AG09319 (cell line): ENCODE measurements around the gene TMEM236.

Source experiments
- DNase-seq: peaks from one replicate; pipeline ENCODE4 v3.0.0-alpha.2; 2010; ENCODE audit warnings: low read depth; ENCODE audit errors: extremely low read depth
- TF ChIP-seq, protein P1 (sequence below): IDR thresholded peaks from 2 replicates; pipeline ENCODE4 v1.5.1; 2011; ENCODE audit warnings: low read depth, mild to moderate bottlenecking, inconsistent platforms, low read length, moderate library complexity

Gene TMEM236

DNA sequence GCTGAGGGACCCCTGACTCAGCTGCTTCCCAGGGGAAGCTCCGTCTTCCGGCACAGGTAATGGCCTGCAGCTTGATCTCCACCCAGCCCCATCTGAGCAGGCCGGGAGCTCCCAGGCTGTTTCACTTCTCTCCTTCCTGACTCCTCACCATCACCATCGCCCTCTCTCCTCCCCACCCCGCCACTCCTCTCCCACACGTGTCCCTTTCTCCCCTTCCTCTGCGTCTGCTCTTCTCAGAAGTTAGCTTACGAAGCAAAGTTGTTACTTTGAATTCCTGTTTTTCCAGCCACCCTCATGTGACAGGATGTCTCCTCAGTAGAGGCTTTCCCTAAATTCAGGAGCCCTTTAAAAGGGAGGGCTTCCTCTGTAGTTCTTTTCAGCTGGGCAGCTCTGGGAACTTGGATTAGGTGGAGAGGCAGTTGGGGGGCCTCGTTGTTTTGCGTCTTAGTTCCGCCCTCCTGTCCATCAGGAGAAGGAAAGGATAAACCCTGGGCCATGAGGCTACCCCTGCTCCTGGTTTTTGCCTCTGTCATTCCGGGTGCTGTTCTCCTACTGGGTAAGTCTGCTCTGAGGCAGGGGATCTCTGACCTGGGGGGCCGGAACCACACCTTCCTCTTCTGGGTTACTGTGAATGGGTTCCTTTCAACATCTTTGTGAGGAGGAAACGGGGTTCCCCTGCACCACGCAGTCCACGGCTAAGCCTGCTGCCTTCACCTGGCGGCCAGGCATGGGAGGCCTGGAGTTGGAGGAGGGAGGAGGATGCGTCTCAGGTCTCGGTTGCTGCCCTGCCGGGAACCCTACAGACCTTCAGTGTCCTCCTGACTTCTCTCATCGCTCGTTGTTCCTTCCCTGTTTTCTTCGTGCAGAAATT, 57.2 kb downstream of the TMEM236 start, which contains the start of gene MRC1:
MRC1 (plus strand) TSS at position 378 of the 871 bp plus-strand sequence; CDS start at position 496, 118 bp downstream.
- no peak for DNase-seq
- TF ChIP-seq, protein P1, sequence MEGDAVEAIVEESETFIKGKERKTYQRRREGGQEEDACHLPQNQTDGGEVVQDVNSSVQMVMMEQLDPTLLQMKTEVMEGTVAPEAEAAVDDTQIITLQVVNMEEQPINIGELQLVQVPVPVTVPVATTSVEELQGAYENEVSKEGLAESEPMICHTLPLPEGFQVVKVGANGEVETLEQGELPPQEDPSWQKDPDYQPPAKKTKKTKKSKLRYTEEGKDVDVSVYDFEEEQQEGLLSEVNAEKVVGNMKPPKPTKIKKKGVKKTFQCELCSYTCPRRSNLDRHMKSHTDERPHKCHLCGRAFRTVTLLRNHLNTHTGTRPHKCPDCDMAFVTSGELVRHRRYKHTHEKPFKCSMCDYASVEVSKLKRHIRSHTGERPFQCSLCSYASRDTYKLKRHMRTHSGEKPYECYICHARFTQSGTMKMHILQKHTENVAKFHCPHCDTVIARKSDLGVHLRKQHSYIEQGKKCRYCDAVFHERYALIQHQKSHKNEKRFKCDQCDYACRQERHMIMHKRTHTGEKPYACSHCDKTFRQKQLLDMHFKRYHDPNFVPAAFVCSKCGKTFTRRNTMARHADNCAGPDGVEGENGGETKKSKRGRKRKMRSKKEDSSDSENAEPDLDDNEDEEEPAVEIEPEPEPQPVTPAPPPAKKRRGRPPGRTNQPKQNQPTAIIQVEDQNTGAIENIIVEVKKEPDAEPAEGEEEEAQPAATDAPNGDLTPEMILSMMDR = no peak

DNA sequence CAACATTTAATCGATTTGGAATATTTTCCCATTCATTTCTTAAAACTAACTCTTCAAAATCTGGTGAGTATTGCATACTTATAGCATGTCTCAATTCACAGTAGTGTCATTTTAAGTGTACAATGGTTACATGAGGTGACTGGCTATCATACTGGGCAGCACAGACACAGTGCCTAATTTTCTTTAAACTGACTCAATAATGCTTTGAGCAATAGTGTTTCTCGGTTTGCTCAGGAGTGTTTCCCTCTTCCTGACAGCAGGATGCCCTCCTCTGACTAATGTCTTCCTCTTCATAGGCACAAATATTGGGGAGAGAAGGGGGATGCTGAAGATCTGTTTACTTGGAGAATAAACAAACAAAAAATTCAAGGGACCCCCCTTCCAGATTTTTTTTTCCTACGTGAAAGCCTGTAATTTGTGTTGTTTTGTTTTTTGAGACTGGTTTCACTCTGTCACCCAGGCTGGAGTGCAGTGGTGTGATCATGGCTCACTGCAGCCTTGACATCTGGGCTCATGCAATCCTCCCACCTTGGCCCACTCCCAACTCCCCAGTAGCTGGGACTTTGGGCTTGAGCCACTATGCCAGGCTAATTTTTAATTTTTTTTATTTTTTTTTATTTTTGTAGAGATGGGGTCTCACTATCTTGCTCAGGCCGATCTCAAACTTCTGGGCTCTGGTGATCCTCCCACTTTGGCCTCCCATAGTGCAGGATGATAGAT, 59.3 kb downstream of the TMEM236 start:
- no peak for DNase-seq
- TF ChIP-seq, protein P1 = no peak

DNA sequence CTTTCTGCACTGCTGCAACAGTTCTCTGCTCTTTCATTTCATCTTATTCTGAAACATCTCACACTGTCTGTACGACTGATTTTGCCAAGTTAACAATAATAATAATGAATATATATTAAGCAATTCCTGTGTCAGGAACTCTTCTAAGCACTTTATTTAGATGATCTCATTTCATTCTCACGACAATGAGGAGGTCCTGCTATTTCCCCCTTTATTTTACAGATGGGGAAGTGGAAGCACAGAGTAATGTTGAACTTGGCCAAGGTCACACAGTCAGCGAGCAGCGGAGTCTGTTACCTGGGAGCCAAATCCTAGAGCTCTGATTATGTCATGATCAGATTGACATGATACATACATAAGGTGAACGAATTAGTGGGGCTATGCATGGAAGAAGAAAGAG, 63.0 kb downstream of the TMEM236 start:
- no peak for DNase-seq

DNA sequence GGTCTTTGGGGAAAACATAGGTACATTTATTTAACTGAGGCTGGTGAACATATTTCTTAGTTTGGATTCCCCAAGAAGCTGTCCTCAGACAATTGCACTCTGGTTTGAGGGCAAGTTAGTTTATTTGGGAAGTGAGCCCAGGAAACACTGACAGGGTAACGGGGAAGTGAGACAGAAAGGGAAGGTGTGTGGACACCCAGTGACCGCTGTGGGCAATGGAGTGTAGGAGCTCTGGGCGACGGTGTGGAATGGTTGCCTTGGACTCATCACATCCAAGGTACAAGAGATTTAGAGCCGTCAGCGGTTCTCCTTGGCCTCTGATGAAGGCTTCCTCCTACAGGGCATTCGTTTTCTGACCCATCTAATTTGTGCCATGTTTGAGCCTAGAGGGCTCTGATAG, 64.2 kb downstream of the TMEM236 start:
- TF ChIP-seq, protein P1 = no peak
- no peak for DNase-seq

More for the DNA sequence above, 63.0 kb downstream of the TMEM236 start:
- TF ChIP-seq, protein P1 = no peak

DNA sequence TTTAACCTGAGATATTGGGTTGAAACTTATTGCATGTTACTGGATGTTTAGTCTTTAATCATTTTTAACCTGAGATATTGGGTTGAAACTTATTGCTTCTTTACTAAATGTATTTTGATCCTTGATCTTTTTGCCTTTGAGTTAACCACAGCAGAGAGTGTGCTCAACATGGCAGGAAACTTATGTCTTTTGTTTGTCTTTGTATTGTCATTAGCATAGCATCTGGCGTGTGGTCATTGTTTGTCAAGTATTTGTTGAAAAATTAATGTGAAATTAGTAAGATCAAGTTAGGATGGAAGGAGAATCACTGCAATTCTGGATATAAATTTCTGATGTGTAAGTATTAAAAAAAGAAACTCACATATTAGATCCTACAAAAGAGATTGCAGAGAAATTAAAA, 65.3 kb downstream of the TMEM236 start:
- no peak for DNase-seq
- TF ChIP-seq, protein P1 = no peak

DNA sequence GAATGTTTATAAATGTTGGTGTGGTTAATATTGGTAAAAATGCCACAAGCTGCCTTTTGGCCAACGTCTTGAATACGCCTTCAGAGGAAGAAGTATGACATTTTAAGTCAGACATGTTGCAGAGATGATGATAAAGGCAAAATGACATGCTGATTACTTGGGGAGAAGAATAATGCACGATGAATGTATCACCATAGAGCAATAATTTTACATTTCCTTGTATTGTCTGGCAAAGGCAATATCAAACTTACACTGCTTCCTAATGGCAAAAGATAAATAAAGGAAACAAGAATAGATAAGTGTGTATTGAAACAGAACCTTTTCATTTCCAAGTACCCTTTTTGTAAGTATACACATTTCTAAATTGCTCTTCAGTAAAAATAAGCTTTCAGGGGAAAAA, 65.8 kb downstream of the TMEM236 start:
- TF ChIP-seq, protein P1 = no peak
- DNase-seq = no peak

DNA sequence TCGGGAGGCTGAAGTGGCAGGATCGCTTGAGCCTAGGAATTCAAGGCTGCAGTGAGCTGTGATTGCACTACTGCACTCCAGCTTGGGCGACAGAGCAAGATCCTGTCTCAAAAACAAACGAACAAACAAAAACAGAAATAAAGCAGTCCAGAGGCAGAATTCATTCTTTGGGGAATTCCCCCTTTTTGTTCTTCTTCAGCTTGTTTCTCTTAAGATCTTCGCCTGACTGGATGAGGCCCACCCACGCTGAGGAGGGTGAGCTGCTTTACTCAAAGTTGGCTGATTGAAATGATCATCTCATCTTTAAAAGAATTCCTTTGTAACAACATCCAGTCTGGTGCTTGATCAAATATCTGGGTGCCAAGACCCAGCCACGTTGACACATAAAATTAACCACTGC, 67.8 kb downstream of the TMEM236 start:
- no peak for DNase-seq
- TF ChIP-seq, protein P1 = no peak
